ENCODE results near the gene FAM174C. TPM values are rescaled to one million over a fixed set of nuclear protein-coding genes. Genes with fewer than 3 reads are reported as not detected.

The FAM174C gene
- total RNA-seq, 1 experiment from 2014 or later, result 59.4 TPM

GRCh38 chr19:1279782-1280341 lies 4.5 kb downstream of the FAM174C start (continued):
- TF ChIP-seq AR (CRISPR knock-in tag; IDR thresholded peaks at IDR 0.05), result no peak

GRCh38 chr19:1280636-1281568 lies 5.6 kb downstream of the FAM174C start:
- Mint-ChIP-seq H3K36me3 (0 out of 2 replicates have a peak, but pooled peaks cover 3% of the 10 kb centered on the region), H3K27me3 (ENCODE audit: low read depth) (peaks cover 15% of the 10 kb centered on the region), H3K4me1 (peaks cover 16% of the 10 kb centered on the region), H3K27ac (peak overlapping the region; percentile 57; the same call in 1 of the 2 replicates), H3K9me3 (no peaks in the 10 kb centered on the region), H3K4me3 (no peak overlapping the region)
- DNase-seq (ENCODE audit: low spot score) (no peak), ATAC-seq (no peak)
- POLR2A ChIA-PET, result no interaction called here
- TF ChIP-seq AR (CRISPR knock-in tag; IDR thresholded peaks at IDR 0.05), result no peak
- TF ChIP-seq ZNF532 (CRISPR knock-in tag; IDR thresholded peaks at IDR 0.05; ENCODE audit: borderline replicate concordance), result no peak
- no peak for TF ChIP-seq ATF6 (CRISPR knock-in tag; IDR thresholded peaks at IDR 0.05)
- no peak for TF ChIP-seq CREM (CRISPR knock-in tag; IDR thresholded peaks at IDR 0.05)
- no peak for TF ChIP-seq JAZF1 (CRISPR knock-in tag; IDR thresholded peaks at IDR 0.05)
- CTCF ChIA-PET, result interaction anchor here (0.8 to 2.1 kb wide), 8 partner anchors 17 to 174 kb away, joined by 3 to 21 read pairs (median 6); partner anchors contain the start of gene ATP5F1D

- H3K4me3 Mint-ChIP-seq, result no peak overlapping the region
- peaks cover 15% of the 10 kb centered on the region for H3K4me1 Mint-ChIP-seq
- ChIA-PET POLR2A (no interaction called here), CTCF (interaction anchor here (0.8 kb wide), 1 partner anchor 34 kb away, joined by 3 read pairs; no protein-coding TSS in a partner anchor)
- DNase-seq (ENCODE audit: low spot score) (no peak), ATAC-seq (no peak)
- no peak overlapping the region for H3K27ac Mint-ChIP-seq
- H3K27me3 Mint-ChIP-seq (ENCODE audit: low read depth), result peaks cover 19% of the 10 kb centered on the region
- H3K36me3 Mint-ChIP-seq, result 0 out of 2 replicates have a peak, but pooled peaks cover 2% of the 10 kb centered on the region
- H3K9me3 Mint-ChIP-seq, result no peaks in the 10 kb centered on the region
- no peak for TF ChIP-seq ZNF317 (CRISPR knock-in tag; IDR thresholded peaks at IDR 0.05; ENCODE audit: borderline replicate concordance, low read depth)
- TF ChIP-seq ZNF396 (CRISPR knock-in tag; IDR thresholded peaks at IDR 0.05; ENCODE audit: borderline replicate concordance), result no peak
- no peak for TF ChIP-seq NFATC4 (CRISPR knock-in tag; IDR thresholded peaks at IDR 0.05)
- TF ChIP-seq JAZF1 (CRISPR knock-in tag; IDR thresholded peaks at IDR 0.05), result no peak
- no peak for TF ChIP-seq ZNF532 (CRISPR knock-in tag; IDR thresholded peaks at IDR 0.05; ENCODE audit: borderline replicate concordance)
- TF ChIP-seq ELF4 (CRISPR knock-in tag; IDR thresholded peaks at IDR 0.05; ENCODE audit: low read depth), result no peak
- no peak for TF ChIP-seq NR2C2 (CRISPR knock-in tag; IDR thresholded peaks at IDR 0.05)
Observed at GRCh38 chr19:1281569-1282287, 6.4 kb downstream of the FAM174C start.

All from WTC11 (cell line).